HG02798 (cell line): Measurements from ENCODE around the gene EIF4E1B.
A peak's percentile ranks its signal among the peaks of the same experiment; 100 is the strongest.

Experiments
- ATAC-seq: cut with Tn5 transposase; IDR thresholded peaks from one replicate; pipeline ENCODE4 v1.9.1; 2021; ENCODE audit warnings: mild to moderate bottlenecking; ENCODE audit not compliant: unreplicated experiment, poor library complexity

Gene EIF4E1B

DNA sequence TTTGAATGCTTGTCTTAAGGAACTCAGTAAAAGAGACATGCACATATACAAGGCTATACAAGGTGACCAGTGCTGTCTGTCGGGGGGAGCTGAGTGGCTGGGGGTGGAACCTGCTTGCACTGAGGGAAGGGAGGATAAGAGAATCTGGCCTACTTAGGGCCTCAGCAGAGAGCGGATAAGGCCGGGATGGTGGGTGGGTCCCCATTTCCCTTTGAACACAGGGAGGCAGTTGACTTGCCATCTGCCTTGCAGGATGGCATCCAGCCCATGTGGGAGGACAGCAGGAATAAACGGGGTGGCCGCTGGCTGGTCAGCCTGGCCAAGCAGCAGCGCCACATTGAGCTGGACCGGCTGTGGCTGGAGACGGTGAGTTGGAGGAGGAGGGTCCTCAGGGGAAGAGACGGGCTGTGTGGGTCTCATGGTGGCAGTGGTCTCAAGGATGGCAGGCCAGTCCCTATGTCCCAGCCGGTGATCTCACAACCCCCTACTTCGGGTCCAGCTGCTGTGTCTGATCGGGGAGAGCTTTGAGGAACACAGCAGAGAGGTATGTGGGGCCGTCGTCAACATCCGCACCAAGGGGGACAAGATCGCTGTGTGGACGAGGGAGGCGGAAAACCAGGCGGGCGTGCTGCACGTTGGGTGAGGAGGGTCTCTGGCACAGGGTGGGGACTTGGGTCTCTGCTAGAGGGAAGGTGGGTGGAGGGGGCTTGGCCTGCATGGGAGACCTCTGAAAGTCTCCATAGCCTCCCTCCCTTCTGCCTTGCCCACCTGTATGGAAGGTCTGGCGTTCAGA, 14.6 kb downstream of the EIF4E1B start:
- ATAC-seq, result no peak

- no peak for ATAC-seq
These were observed 15.7 kb downstream of the EIF4E1B start for GRCh38 chr5:176646049-176646706.

GRCh38 chr5:176646707-176647029, 16.2 kb downstream of the EIF4E1B start:
- ATAC-seq, result no peak

DNA sequence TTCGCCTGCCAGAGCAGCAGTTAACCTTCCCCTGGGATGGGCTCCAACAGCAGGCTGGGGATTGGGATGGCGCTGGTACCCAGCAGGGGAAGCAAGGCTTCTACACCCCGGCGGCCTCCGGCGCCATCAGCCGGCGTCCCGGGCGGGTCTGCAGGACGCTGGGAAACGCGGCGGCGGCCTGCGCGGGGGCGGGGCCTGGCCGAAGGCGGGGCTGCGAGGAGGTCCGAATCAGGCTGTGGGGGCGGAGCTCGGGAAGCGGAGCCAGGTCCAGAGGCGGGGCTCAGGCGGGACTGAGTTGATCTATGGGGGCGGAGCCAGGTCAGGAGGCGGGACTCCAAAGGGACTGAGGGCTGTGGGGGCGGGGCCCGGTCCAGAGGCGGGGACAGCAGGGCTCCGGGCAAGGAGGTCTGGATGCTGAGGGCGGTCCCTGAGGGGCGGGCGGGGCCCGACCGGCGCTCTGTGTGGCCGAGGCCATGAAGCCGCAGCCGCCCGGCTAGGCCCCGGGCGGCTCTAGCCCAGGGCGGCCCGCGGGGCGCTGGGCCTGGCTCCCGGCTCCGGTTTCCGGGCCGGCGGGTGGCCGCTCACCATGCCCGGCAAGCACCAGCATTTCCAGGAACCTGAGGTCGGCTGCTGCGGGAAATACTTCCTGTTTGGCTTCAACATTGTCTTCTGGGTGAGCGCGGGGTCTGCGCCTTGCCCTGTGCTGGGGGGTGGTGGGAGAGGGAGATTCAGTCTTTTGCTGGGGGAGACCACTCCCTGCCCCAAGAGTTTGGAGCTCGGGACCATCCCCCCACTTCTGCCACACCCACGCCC, 16.8 kb downstream of the EIF4E1B start, which contains the start of gene TSPAN17:
Gene TSPAN17 (plus strand): TSS at position 455 of the 813 bp plus-strand sequence. CDS start 132 bp downstream, at position 587.
- ATAC-seq, result peak; percentile 93

DNA sequence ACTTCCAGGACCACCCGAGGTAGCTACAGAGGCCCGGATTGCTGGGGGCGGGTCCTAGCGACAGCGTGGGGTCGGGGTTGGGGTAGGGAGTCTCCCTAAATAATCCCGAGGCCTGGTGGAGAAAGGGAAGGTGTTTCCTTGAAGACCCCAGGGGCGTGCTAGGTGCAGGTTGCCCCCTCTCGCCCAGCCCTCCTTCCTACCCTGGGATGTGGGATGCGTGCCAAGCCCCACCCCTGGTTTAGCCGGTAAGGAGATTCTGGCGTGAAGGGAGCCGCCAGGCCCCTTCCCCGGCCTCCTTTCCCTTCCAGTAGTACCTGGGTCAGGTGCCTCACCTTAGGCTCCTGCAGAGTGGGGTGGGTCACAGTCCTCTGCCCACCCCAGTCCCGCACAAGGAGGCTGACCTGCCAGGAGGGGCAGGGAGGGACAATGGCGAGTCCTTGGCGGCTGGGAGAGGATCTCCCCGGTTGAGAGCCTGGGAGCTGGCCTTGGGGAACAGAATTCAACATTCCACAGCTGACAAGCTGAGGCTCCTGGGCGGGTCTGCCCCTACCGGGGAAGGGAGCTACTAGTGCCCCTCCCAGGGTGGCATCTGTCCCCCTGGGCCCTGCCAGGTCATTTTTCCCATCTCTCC, 17.5 kb downstream of the EIF4E1B start:
- no peak for ATAC-seq

DNA sequence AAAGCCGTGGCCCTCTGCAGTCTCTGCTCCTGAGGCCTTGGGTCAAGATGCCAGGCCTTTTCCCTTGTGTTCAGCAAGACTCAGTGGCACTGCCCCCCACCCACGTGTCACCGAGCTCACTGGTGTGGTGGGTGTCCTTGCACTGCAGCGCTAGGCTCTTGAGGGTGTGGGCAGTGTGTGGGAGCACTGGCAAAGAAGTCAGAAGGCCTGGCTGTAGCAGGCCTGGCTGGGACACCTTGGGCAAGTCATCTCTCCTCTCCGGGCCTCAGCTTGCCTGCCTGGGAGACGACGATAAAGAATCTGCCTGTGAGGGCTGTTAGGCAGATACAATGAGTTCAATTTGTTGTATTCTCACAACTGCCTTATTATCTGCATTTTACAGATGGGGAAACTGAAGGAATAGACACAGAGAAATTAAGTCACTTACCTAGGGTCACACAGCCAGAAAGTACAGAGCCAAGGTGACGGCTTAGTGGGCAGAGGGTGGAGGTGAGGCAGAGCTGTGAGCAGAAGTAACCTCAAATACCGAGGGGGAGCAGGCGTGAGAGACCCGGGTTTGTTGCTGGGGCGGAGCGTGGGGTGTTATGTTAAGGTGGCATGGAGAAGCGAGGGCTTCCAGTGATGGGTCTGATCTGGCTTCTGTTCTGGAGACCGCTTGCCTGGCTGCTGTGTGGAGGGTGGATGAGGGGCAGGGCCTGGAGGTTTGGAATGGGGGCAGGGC, 18.2 kb downstream of the EIF4E1B start:
- no peak for ATAC-seq

DNA sequence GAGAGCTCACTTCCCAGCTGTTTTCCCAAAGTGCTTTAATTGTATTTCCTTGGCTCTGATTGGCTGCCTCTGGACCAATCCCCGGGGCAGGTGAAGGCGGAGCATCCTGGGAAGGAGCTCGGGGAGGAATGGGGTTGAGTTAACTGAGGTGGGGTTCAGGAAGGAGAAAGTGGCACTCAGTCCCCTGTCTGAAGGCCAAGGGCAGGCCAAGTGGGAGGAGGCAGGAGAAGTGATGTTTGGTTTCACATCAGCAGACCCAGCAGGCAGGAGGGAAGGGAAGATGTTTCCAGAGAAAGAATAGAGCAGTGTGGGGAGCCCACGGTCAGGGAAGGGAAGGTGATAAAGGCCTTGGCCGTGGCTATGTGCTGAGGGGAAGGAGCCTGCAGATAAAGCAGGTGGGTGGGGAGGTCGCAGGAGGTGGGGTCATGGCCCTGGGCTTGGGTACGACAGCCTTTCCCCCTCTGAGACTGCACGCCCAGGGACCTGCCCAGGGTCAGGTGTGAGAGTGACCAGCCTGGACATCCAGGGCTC, 19.9 kb downstream of the EIF4E1B start:
- no peak for ATAC-seq

DNA sequence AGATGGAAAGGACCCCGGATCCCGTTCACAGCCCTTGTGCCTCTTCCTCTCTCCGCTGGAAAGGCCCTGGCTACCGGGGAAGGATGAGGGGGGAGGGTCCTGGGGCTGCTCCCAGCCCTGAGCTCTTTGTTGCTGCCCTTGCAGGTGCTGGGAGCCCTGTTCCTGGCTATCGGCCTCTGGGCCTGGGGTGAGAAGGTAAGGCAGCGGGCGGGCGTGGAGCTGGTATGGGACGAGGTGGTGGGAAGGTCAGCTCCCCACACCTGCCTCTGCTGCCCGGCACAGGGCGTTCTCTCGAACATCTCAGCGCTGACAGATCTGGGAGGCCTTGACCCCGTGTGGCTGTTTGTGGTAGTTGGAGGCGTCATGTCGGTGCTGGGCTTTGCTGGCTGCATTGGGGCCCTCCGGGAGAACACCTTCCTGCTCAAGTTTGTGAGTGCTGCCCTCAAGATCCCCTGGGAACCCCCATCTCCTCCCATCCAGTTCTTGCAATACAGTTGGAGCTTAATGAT, 21.1 kb downstream of the EIF4E1B start:
- no peak for ATAC-seq

- ATAC-seq, result no peak
These were observed 21.7 kb downstream of the EIF4E1B start for GRCh38 chr5:176652136-176652535.

DNA sequence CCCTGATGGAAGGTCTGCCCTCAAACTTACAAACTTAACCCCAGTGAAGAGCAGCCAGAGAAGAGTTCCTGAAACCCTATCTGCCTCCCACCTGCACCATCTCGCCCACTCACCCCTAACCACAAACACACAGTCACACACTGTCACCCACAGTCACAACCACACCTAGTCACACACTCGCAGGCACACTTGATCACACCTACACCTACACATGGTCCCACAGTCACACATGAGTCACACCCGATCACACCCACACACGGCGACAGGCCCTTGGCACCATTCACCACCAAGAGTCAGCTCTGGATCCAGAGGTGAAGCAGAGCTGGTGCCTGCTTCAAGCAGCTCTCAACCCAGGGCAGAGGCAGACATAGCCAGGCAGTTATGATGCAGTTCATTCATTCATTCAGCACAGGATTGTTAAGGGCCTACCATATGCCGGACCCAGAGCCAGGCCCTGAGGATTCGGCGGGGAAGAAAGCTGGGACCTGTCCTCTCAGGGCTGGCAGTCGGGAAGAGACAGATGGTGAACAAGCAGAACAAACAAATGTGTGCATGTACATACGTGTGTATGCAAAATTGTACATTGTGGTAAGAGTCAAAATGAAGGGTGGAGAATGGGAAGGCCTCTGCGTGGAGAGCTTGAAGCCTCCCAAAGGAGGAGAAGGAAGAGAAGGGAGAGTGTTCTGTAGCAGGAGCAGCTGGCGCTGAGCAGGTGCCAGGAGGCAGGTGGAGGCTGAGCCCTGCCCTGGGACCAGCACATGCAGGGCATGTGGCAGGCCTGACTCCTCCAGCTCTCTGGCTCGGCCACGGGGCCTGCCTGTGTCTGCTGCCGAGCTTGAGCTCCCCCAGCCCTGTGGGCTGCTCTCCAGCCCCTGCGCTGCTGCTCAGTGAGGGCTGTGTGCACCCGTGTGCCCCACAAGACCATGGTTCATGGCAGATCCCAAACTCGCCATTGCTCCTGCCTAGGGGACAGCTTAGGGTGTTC, 23.2 kb downstream of the EIF4E1B start:
- ATAC-seq, result peak; percentile 31

DNA sequence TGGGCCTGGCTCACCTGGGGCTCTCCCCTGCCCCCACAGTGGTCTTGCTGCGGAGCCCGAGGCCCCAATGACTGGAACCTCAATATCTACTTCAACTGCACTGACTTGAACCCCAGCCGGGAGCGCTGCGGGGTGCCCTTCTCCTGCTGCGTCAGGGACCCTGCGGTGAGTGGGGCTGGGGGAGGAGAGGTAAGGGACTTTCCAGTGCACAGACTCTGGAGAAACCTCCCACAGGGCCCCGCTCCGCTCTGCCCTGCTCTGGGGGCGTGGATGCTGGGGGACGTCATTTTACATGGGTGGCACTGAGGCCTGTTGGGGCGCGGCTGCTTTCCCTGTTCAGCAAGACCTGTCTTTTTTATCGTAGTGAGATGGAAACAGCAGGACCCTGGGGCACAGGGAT, 24.4 kb downstream of the EIF4E1B start:
- no peak for ATAC-seq

DNA sequence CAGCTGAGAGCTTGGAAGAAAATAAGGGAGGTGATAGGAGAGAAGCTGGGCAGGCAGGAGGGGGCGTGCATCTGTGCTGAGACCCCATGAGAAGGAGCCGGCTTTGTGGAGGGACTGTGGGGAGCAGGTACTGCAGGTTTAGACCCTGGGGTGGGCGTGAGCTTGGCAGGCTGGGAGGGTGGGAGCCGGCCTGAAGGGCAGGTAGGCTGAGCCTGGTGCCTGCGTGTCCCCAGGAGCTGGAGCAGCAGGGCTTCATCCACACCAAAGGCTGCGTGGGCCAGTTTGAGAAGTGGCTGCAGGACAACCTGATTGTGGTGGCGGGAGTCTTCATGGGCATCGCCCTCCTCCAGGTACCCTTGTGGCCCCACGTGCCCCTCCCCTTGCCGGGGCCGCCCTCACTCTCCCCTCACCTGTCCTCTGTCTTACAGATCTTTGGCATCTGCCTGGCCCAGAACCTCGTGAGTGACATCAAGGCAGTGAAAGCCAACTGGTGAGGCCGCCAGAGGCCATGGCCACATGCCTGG, 26.1 kb downstream of the EIF4E1B start:
- ATAC-seq, result no peak

DNA sequence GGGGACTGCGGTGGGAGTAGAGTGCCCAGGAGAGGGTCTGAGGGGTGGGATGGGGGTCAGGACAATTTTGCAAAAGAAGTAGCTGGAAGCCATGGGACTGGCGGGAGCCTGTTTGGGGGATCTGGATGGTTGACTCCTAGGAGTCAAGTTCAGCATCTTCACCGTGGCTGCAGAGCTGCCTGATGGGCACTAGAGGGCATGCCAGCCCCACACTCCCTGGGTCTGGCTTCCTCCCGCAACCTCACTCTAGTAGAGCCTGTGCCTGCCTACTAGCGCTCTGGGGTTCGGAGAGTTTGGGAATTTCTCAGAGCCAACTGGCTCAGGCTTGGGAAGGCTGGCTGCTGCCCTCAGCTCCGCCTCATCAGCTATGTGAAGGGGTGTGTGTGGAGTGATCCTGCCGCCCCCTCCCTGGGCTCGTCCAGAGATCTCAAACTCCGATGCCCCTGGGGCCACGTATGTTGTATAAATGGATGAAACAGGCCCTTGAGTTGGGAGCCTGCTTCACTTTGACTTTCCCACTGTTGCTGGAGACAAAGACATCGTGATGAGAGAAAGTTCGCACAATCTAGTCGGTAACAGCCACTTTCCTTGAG, 27.6 kb downstream of the EIF4E1B start:
- ATAC-seq, result peak; percentile 45

GRCh38 chr5:176658817-176659511, 28.5 kb downstream of the EIF4E1B start:
- no peak for ATAC-seq

- no peak for ATAC-seq
These were observed 29.0 kb downstream of the EIF4E1B start for GRCh38 chr5:176659512-176659839.

DNA sequence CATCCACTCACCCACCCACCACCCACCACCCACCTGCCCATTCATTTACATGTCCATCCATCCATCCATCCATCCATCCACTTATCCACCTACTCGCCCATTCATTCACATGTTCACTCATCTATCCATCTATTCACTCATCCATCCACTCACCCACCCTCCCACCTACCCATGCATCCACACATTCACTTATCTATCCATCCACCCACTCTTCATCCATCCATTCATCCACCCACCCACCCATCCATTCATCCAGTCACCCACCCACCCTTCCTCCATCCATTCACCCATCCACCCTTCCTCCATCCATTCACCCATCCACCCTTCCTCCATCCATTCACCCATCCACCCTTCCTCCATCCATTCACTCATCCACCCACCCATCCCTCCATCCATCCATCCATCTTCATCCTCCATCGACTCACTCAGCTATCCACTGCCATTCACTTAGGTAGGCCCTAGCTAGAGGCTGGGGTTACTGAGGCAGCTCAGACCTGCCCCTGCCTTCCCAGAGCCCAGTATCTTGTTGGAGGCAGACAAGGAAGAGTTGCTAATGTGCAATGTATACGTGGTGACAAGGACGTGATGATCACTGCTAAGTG, 29.5 kb downstream of the EIF4E1B start:
- ATAC-seq, result no peak

DNA sequence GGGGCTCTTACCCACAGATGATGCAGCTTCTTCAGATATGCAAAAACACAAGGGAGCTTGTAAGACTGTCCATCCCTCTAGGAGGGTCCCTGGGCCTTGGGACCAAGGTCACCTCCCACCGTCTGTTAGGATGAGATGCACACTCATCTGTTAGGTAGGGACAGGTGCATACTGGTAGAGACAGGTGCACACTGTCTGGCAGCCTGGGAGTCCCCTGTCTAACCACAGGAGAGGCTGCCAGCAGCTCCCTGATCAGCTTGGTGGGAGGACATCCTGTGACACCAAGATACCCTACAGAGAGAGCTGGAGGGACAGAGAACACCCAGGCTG, 30.0 kb downstream of the EIF4E1B start:
- ATAC-seq, result peak; percentile 28
